Renal cortex interstitium (tissue), 15 donors: ENCODE data around the gene BDKRB1. TPM values are rescaled to one million over a fixed set of nuclear protein-coding genes. Genes with fewer than 3 reads are reported as not detected.

Source experiments
- DNase-seq, 11 donors: peaks; one replicate each; pipeline ENCODE4 v3.0.0-alpha.2; 2013; ENCODE audit warnings: low read depth in 9 of 11, low spot score in 4 of 11; ENCODE audit errors: extremely low read depth in 1 of 11
- long read RNA-seq, 16 experiments: transcript quantifications; one replicate each; lab custom pipeline, GENCODE V29; 2026
- polyA plus RNA-seq, 3 donors: library from polyadenylated mRNA; unstranded; fragments of 120-200 nt; gene quantifications; one replicate each; pipeline ENCODE4 v1.2.1, GENCODE V29; 2013; ENCODE audit not compliant: insufficient read length in 3 of 3

BDKRB1 gene
- 1 to 10 TPM in 1 of 3 donors, under 1 TPM in 2; 0.23 to 1.0 (median 0.52) TPM for polyA plus RNA-seq
- long read RNA-seq, donor 1, result 0 reads
- long read RNA-seq, donor 2, result 0 reads
- long read RNA-seq, donor 3, result 0 reads
- long read RNA-seq, donor 4, result 0 reads
- long read RNA-seq, donor 5, result 0 reads
- long read RNA-seq, donor 6, result 0 reads
- long read RNA-seq, donor 7, result 0 reads
- long read RNA-seq, donor 8, result 0 reads
- long read RNA-seq, donor 9, result 0 reads
- long read RNA-seq, donor 10, result 0 reads
- long read RNA-seq, donor 11, result 0 reads
- long read RNA-seq, donor 12, result 0 reads
- long read RNA-seq, donor 13, result 0 reads
- long read RNA-seq, donor 14, result 0 reads
- long read RNA-seq, donor 15, result 0 reads
- long read RNA-seq, donor 16, partial matches to known transcripts, result 0 of 10 reads
- long read RNA-seq, donor 16, other reads (novel, unspliced or antisense), result 10 of 10 reads

DNA sequence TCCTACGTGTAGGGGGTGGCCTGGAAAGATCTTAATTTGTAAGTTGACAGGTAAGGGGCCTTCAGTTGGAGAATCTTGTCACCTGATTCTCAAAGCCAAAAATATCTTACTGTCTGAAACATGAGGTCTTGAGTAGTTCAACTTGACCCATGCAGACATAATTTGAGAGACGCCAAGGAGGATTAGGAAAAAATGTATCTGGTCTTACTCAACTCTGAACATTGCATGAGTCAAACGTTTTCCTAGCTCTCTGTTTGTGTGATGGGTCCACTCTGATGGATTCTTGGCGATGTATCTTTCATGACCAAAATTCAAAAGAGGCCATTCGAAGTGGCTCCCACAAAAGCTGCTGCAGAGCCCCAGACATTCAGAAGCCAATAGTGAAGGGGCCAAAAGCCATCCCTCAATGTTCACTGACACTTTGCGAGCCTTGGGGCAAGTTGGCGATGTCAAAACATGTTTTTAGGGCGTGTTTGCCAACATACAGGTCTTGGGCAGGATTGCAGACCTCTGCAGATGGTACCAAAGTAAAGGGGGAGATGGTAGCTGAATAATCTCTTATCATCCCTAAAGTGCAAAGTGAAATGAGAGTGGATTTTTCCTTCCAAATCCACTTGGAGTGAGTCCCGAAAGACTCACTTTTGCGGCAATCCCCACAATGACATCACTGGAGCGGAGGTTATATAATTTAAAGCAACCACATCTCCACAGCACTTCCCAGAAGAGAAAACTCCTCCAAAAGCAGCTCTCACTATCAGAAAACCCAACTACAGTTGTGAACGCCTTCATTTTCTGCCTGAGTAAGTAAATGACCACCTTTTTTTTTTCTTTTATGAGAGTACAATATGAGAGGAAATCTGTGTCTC lies at the start of gene BDKRB1:
TSS of gene BDKRB1 (plus strand) at position 710 of the 866 bp plus-strand sequence. CDS start 7,473 bp downstream, outside the sequence.
- no peak for DNase-seq

DNA sequence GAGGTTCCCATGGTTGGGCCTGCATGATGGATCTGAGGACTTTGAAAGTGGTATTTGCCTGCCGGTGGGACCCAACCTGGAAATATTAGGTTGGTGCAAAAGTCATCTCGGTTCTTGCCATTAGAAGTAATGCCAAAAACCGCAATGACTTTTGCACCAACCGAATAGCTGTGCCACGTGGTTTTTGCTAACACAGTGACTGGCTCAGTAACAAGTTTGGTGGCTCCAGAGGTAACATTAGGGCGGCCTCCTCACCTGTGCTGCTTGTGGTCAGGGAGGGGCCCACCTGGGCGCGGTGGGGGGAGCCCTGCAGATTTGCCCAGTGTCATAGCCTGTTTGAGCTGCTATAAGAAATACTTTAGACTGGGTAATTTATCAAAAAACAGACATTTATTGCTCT lies 49.5 kb upstream of the BDKRB1 start:
- DNase-seq, result no peak

DNA sequence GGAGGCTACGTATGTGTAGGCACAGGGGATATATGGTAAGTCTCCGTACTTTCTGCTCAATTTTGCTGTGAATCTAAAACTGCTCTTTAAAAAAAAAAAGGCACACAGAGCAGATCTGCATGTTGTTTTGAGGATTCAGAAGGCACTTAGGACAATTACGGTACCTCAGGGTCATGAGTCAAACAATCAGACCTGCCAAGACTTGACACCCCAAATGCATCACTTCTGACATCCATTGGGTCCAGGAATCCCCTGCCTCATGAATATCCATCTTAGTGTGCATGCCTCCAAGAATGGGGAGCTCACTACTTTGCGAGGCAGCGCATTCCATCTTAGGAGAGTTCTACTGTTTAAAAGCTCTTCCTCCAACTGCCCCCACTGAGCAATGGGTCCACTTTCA lies 48.3 kb upstream of the BDKRB1 start:
- no peak for DNase-seq

DNA sequence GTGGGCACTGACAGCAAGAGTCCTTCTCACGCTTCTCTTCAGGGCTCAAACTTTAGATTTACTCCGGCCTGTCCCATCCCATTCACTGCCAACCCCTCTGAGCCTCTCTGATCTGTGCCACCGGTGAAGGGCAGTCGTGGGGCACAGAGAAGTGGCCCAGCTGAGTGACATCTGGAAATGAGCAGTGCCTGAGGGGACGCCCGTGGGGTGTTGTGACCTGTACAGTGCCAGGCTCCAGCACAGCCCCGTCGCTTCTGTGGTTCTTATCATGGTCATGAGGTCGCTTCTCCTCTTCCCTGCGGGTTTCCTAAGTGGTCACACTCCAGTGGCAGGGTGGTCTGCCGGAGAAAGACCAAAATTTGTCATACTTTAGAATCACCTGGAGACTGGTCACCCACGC lies 47.3 kb upstream of the BDKRB1 start:
- no peak for DNase-seq

DNA sequence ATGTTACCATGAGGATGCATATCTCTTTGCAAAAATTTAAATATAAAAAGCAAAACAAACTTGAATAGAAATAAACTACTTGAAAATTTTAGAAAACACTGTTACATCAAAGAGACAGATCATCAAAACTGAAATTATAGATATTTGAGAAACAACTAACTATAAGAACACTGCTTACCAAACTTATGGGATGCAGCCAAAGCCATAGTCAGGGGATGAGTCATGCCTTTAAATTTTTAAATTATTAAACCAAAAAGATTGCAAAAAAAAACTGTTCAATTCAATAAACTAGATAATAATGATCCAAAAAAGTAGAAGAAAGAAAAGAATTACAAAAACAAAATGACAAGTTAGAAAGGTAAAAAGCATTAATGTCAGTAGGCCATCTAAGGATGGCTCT lies 43.9 kb upstream of the BDKRB1 start:
- no peak for DNase-seq

DNA sequence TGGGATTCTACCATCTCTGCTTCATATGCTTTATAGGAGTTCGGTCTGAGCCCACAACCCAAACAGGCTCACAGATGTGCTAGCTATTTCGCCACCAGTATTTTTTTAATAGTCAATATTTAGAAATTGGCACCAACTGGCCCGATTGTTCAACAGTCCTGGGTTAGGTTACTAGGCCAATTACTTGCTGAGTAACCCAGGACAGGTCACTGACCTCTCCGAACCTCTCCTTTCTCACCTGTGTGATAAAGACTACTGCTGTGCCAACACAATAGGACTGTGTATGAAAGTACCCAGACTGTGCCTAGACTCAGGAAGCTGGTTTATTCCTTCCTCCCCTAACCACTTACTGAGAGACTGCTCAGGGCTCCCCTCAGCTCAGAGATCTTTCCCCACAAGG lies 43.1 kb upstream of the BDKRB1 start:
- DNase-seq, result no peak

DNA sequence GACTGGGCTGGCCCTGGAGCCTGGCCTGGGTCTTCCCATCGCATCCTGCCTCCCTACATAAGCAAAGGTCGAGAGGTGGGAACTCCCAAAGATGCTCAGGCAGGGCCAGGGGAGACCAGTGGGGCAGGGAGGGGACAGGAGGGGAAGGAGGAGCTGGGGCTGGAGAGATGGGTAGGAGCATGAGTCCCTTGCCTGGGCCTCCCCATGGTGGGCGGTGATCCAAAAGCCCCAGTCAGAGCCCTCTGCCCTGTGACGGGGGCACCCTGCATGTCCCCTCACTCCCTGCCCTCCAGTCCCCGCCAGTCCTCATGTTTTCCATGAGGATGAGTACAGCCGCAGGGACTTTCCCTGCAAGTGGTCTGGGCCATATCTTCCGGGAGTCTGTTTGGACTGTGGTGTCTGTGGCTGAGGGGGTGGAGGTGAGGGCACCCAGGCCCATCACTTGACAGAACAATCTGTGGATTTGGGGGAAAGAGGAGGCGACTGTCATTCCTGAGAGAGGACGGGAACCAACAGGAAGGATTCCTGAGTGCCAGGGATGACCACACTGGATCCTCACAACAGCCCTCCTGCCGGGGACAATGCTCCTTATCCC lies 42.0 kb upstream of the BDKRB1 start:
- no peak for DNase-seq

DNA sequence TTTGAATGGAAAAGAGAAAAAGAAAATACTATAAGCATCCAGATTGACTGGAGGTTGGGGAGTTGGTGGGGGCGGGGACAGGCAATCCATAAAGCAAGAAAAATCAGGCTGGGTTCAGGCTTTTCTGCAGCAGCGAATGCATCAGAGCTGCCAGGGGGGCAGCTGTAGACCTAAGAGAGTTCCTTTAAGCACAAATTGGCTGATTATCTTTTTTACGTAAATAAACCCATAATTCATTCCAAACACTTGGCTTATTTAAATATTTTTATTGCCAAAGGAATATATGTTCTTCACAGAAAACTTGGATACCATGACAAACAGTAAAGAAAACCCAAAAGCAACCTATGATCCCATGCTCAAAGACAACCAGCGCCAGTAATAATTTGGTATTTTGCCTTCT lies 41.2 kb upstream of the BDKRB1 start:
- DNase-seq, result no peak

DNA sequence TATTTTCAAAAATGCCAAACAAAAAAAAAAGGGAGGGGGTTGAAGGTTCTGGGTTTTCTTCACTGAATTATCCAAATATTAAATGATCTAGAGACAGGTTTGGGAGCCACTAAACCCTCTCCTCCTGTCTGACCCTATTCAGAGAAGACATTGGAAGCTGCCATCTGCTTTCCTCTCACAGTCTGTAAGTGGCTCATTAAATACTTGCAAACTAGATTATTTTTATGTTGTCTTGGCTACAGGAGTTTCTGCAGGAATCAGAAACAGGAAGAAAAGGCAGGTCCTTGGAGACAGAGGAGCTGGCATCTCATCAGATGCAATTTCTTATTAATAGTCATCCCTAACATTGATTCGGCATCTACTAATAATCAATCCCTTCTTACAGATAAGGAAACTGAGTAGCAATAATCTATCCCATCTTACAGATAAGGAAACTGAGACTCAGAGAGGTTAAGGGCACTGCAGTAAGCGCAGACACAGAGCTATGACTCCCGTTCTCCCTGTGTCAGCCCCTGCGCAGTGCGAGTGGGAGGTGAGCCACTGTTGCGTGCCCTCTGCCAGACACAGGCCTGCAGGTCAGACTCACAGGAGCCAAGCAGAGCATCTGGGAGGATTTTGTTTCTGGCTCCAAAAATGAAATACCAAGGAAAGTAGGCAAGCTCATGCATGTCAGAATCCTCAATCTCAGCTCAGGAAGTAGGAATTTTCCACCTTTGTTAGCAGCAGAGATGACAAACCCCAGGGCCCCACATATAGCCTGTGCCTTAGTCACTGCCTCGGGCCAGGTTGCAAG lies 40.4 kb upstream of the BDKRB1 start:
- no peak for DNase-seq

DNA sequence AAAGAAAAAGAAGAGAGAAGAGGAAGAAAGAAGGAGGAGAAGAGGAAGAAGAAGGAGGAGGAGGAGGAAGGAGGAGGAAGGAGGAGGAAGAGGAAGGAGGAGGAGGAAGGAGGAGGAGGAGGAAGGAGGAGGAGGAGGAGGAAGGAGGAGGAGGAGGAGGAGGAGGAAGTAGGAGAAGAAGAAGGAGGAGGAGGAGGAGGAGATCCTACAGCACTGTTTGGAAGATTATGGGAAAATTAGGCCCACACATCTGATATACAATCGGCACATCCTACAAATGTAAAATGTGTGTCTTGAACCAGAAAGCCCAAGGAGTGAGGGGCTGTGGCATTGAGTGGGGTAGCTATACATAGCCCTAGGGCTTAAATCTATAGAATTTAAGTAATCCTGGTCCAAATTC lies 39.4 kb upstream of the BDKRB1 start:
- no peak for DNase-seq

DNA sequence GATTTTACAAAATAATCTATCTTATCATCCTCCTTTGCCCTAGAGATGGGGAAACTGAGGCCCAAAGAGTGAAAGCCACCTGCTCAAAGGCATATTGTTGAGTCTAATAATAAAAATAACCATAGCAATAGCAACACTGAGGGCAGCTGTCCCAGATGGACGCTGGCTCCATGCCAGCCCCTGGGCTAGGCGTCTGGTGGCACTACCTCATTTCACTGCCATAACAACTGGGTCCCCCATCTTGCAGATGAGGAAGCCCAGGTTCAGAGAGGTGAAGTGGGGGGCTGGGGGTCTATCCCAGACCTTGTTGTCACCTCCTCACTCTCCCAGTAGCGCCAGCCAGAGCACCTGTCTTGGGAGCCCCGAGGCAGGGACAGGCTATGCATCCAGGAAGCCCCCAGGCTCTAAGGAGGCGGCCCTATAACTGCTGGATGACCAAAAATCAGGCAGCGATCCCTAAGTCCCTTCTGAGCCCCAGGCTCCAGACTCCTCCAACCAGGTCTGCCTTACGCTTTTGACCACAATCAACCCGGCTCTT lies 38.6 kb upstream of the BDKRB1 start:
- DNase-seq, result no peak

DNA sequence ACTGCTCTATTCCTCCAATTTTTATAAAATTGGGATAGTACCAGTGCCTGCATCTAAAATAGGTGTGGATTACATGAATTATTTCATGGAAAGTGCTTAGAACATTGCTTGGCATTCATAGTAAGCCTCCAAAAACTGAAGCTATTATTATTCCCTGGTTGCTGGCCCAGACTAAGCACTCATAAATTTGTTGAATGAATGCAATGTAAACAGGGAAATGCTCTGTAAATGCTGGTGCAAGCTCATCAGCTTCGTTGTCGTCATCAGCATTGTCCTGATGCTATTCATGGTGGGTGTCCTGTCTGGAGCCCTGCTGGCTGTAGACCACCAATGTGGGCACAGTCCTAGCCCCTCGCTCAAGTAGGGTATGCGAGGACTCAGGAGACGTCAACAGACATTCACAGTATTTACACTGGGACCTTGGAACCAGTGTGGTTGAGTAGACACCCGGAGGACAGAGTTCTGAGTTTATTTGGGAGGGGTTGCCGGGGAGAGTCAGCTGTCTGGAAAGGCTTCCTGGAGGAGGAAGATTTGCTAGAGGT lies 34.8 kb upstream of the BDKRB1 start:
- DNase-seq, result no peak

DNA sequence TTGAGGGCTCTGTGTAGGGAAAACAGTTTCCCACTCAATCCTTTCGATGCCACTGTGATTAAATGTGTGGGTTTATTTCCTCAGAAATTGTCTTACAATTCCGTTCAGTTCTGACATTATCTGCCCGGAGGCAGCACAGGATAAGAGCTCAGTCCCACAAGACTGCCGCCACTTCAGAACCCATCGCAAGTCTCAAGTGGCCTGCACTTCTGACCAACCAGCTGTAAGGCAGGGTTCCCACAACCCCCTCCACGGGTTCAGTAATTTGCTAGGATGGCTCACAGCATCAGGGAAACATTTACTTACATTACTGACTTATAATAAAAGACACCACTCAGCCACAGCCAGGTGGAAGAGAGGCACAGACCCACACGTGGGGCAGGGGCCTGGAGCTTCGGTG lies 34.2 kb upstream of the BDKRB1 start:
- DNase-seq, result no peak

DNA sequence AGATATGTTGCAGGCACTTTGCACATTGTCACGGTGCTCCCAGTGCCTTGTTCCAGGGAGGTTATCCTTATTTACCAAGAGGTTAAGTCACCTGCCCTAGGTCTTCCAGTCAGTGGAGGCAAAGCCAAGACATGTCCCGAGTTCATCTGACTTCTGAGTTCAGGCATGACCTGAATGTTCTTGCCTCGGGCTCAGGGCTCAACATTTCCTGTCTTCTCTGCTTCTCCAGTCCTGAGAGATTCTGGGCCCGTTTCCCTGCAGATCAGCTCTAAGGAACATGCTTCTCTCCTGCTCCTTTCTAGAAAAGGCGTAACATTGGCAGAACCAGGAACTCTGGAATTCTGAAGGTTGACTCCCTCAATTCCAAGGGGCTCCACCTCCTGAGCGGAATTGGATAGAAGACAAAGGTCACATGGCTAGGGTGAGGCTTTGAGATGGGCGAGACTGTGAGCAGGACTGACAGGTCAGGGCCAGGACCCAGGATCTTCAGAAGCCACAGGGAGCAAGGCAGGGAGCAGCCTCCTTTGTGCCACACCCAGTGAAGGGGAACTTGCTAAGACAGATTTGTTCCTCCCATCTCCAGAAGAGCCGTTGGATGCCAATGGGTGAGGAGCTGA lies 31.4 kb upstream of the BDKRB1 start:
- DNase-seq, result no peak

DNA sequence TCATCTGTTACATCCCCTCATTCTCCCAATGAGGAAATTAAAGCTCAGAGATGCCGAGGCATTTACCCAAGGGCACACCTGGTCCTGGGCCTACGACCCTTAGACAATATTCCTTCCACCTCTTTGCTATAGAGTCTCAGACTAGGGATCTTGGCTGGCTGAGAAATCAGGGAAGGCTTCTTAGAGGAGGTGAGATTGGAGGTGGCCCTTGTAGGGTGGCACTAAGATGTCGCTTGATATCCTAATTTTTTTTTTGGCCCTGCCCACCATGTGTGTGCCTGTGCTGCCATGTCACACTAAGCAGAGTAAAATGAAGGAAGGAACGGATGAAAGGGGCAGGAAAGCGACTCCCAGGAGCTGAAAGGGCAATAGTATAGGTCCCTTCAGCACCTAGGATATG lies 30.8 kb upstream of the BDKRB1 start:
- DNase-seq, result no peak

DNA sequence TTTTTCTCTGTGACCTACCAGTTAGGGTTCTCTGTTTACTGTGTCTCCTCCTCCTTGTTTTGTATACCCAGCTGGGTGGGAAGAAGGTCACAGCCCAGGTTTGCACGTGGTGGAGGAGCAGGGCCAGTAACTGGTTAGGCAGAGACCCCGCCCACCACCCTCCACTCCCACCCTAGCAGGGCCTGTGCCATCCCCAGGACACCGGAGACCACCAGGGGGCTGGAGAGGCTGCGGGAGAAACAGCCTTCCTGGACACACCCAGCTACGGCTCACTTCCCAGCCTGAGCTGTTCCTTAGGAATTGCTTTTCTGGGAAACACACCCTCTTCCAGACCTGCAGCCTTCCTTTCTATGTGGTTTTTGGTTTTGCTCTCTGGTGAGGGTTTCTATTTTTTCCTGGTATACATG lies 30.3 kb upstream of the BDKRB1 start:
- peak in 1 of 11 donors; percentile 16 for DNase-seq

DNA sequence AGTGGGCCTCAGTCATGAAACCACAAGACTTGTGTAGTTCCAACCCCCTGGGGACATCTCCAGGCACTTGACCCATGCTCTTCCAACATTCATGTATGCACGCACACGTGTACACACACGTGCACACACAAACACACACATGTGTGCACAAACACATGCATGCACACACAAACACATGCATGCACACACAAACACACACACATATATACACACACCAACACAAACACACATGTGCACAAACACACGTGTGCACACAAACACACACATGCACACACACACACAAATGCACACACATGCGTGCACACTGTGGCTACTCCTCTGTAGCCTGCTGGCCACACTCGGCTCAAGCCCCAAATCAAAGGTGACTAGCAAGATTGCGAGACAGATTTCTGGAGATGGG lies 28.6 kb upstream of the BDKRB1 start:
- no peak for DNase-seq

DNA sequence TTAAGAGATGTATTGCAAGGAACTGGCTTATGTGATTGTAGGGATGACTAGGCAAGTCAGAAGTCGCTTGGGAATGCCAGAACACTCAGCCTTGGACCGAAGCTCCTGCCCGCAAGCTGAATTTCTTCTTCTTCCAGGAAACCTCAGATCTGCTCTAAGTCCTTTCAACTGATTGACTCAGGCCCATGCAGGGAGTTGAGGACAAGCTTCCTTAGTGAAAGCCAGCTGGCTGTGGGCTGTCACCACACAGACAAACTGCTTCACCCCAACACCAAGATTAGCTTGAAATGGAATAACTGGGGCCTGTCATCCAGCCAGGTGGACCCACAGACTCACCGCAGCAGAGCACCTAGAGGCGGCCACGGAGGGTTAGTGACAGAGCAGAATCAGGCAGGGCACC lies 26.7 kb upstream of the BDKRB1 start:
- DNase-seq, result no peak
